MCF 10A (cell line): ENCODE measurements around the gene ACTL7A. TPM values are rescaled to one million over a fixed set of nuclear protein-coding genes. Genes with fewer than 3 reads are reported as not detected.

ENCODE experiments used
- BruUV-seq: library from RNA; stranded (reverse); fragments of 400-500 nt; replicated peaks from 2 replicates; lab custom pipeline; 2021; lab: Mats Ljungman, UMichigan
- CTCF ChIA-PET: fragments of 300-600 bp; sonication (Branson Sonifier 250); formaldehyde crosslinking; extraction: SDS; loops from one replicate; lab custom pipeline; 2021; ENCODE audit warnings: antibody characterized with exemption, inconsistent platforms; lab: Yijun Ruan, JAX
- POLR2A ChIA-PET: fragments of 300-600, 350-650 bp; sonication (Branson Sonifier 250); formaldehyde crosslinking; extraction: SDS; loops from one replicate; lab custom pipeline; 2020; ENCODE audit warnings: antibody characterized with exemption, inconsistent platforms; lab: Yijun Ruan, JAX
- DNase-seq: peaks from one replicate; pipeline ENCODE4 v3.0.0-alpha.2; 2018; ENCODE audit not compliant: unreplicated experiment
- H3K27ac Mint-ChIP-seq: one replicate; pipeline ENCODE4 v1.8.0; 2022; ENCODE audit warnings: mild to moderate bottlenecking, low read depth, mixed read lengths; ENCODE audit not compliant: unreplicated experiment
- H3K27me3 Mint-ChIP-seq: one replicate; pipeline ENCODE4 v1.8.0; 2022; ENCODE audit warnings: mixed read lengths; ENCODE audit not compliant: insufficient read depth, unreplicated experiment
- H3K36me3 Mint-ChIP-seq: one replicate; pipeline ENCODE4 v1.8.0; 2022; ENCODE audit warnings: mild to moderate bottlenecking, moderate library complexity, mixed read lengths; ENCODE audit not compliant: insufficient read depth, unreplicated experiment
- H3K4me1 Mint-ChIP-seq: one replicate; pipeline ENCODE4 v1.8.0; 2022; ENCODE audit warnings: mixed read lengths; ENCODE audit not compliant: insufficient read depth, unreplicated experiment
- H3K4me3 Mint-ChIP-seq: one replicate; pipeline ENCODE4 v1.8.0; 2022; ENCODE audit warnings: mild to moderate bottlenecking, moderate library complexity, mixed read lengths; ENCODE audit not compliant: unreplicated experiment
- H3K9me3 Mint-ChIP-seq: one replicate; pipeline ENCODE4 v1.8.0; 2022; ENCODE audit warnings: mixed read lengths; ENCODE audit not compliant: unreplicated experiment
- CTCF ChIP-seq: fragments of 200-600 bp; IDR thresholded peaks from one replicate; pipeline ENCODE4 v1.8.0; 2022; ENCODE audit warnings: antibody characterized with exemption, mild to moderate bottlenecking; ENCODE audit not compliant: unreplicated experiment
- intact Hi-C: fragments of 100-400 bp; cut with micrococcal nuclease; formaldehyde crosslinking; loops from 2 replicates; pipeline ENCODE4 v1.14.1; 2022
- total RNA-seq: library from RNA; stranded (reverse); gene quantifications from 2 replicates; pipeline ENCODE4 v1.2.3, GENCODE V29; 2022

Gene ACTL7A
- total RNA-seq, 1 experiment from 2014 or later = not detected

GRCh38 chr9:108880738-108881316 lies 18.8 kb downstream of the ACTL7A start:
- Mint-ChIP-seq H3K27ac (no peak overlapping the region), H3K4me3 (no peak overlapping the region), H3K4me1 (peaks cover 10% of the 10 kb centered on the region), H3K36me3 (peaks cover 60% of the 10 kb centered on the region), H3K27me3 (no peaks in the 10 kb centered on the region), H3K9me3 (no peaks in the 10 kb centered on the region)
- ChIA-PET CTCF (no interaction called here), POLR2A (no interaction called here)
- intact Hi-C loops = no loop called here
- no peak for DNase-seq
- TF ChIP-seq CTCF = no peak
- BruUV-seq = no TSS peak

GRCh38 chr9:108882052-108882888 lies 20.2 kb downstream of the ACTL7A start:
- intact Hi-C loops = no loop called here
- ChIA-PET CTCF (no interaction called here), POLR2A (interaction anchor here (0.6 to 1.3 kb wide), 3 partner anchors 9 to 14 kb away, joined by 3 read pairs; no protein-coding TSS in a partner anchor)
- Mint-ChIP-seq H3K36me3 (peaks cover 56% of the 10 kb centered on the region), H3K9me3 (no peaks in the 10 kb centered on the region), H3K4me3 (no peak overlapping the region), H3K27me3 (no peaks in the 10 kb centered on the region), H3K4me1 (peaks cover 18% of the 10 kb centered on the region), H3K27ac (no peak overlapping the region)
- DNase-seq = no peak
- TF ChIP-seq CTCF = no peak
- BruUV-seq = no TSS peak

GRCh38 chr9:108883085-108883484 lies 21.0 kb downstream of the ACTL7A start:
- Mint-ChIP-seq H3K4me1 (peaks cover 18% of the 10 kb centered on the region), H3K27ac (no peak overlapping the region), H3K9me3 (no peaks in the 10 kb centered on the region), H3K27me3 (no peaks in the 10 kb centered on the region), H3K36me3 (peaks cover 48% of the 10 kb centered on the region), H3K4me3 (no peak overlapping the region)
- DNase-seq = no peak
- TF ChIP-seq CTCF = no peak
- CTCF ChIA-PET = interaction anchor here (0.7 to 1.2 kb wide), 2 partner anchors 22 to 899 kb away, joined by 4 read pairs; no protein-coding TSS in a partner anchor
- POLR2A ChIA-PET = interaction anchor here (0.9 to 1.3 kb wide), 3 partner anchors 12 to 22 kb away, joined by 3 read pairs; no protein-coding TSS in a partner anchor
- intact Hi-C loops = no loop called here
- BruUV-seq = no TSS peak

GRCh38 chr9:108884701-108885100 lies 22.6 kb downstream of the ACTL7A start:
- intact Hi-C loops = loop anchor here (5.0 kb wide), 1 partner anchor 32 kb away; no protein-coding TSS in a partner anchor
- Mint-ChIP-seq H3K27me3 (no peaks in the 10 kb centered on the region), H3K27ac (no peak overlapping the region), H3K4me1 (peaks cover 18% of the 10 kb centered on the region), H3K36me3 (peaks cover 38% of the 10 kb centered on the region), H3K9me3 (no peaks in the 10 kb centered on the region), H3K4me3 (no peak overlapping the region)
- no peak for DNase-seq
- no peak for TF ChIP-seq CTCF
- ChIA-PET CTCF (interaction anchor here (1.0 to 1.2 kb wide), 2 partner anchors 34 to 67 kb away, joined by 3 read pairs; no protein-coding TSS in a partner anchor), POLR2A (interaction anchor here (0.7 to 1.3 kb wide), 2 partner anchors 16 to 420 kb away, joined by 3 to 9 read pairs; no protein-coding TSS in a partner anchor)
- BruUV-seq = no TSS peak
